Fibroblast of villous mesenchyme (primary cell): Measurements from ENCODE around the gene IPO4. TPM values are rescaled to one million over a fixed set of nuclear protein-coding genes. Genes with fewer than 3 reads are reported as not detected.
"Not testable (repeated sequence)": the region's sequence is repeated elsewhere in the genome, so short reads cannot be mapped to it uniquely, and the experiment has no call there.

ENCODE experiments used
- DNase-seq: peaks from one replicate; pipeline ENCODE4 v3.0.0-alpha.2; 2010; ENCODE audit warnings: low read depth
- H3K4me3 ChIP-seq: 2 replicates; pipeline ENCODE4 v1.5.1; 2011; ENCODE audit warnings: low read depth, mild to moderate bottlenecking, low read length
- total RNA-seq: library from RNA; depleted of rRNA; stranded (reverse); fragments of >200 nt; gene quantifications from 2 replicates; pipeline ENCODE4 v1.2.3, GENCODE V29; 2012
- TF ChIP-seq, protein P1 (sequence below): IDR thresholded peaks from 2 replicates; pipeline ENCODE4 v1.5.1; 2012; ENCODE audit warnings: low read depth, mild to moderate bottlenecking, low read length; ENCODE audit not compliant: insufficient read depth

Gene IPO4
- total RNA-seq, 1 donor: 41.9 TPM

DNA sequence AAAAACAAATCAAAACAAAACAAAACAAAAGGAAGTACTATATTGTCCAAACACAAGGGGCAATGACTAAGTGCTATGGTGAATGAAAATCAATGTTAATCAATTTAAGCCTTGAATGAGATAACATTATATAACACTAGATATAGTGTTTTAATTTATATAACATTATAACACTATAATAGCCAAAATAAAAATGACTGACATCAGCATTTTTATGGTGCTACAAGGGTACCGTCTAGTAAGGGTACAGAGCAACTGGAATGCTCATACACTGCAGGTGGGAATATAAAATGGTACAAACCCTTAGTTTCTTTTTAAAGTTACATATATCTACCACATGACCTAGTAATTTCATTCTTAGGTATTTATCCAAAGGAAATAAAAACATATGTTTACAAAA lies 37.9 kb upstream of the IPO4 start:
- TF ChIP-seq, protein P1, sequence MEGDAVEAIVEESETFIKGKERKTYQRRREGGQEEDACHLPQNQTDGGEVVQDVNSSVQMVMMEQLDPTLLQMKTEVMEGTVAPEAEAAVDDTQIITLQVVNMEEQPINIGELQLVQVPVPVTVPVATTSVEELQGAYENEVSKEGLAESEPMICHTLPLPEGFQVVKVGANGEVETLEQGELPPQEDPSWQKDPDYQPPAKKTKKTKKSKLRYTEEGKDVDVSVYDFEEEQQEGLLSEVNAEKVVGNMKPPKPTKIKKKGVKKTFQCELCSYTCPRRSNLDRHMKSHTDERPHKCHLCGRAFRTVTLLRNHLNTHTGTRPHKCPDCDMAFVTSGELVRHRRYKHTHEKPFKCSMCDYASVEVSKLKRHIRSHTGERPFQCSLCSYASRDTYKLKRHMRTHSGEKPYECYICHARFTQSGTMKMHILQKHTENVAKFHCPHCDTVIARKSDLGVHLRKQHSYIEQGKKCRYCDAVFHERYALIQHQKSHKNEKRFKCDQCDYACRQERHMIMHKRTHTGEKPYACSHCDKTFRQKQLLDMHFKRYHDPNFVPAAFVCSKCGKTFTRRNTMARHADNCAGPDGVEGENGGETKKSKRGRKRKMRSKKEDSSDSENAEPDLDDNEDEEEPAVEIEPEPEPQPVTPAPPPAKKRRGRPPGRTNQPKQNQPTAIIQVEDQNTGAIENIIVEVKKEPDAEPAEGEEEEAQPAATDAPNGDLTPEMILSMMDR: no peak
- no peak overlapping the region for H3K4me3 ChIP-seq
- no peak for DNase-seq

DNA sequence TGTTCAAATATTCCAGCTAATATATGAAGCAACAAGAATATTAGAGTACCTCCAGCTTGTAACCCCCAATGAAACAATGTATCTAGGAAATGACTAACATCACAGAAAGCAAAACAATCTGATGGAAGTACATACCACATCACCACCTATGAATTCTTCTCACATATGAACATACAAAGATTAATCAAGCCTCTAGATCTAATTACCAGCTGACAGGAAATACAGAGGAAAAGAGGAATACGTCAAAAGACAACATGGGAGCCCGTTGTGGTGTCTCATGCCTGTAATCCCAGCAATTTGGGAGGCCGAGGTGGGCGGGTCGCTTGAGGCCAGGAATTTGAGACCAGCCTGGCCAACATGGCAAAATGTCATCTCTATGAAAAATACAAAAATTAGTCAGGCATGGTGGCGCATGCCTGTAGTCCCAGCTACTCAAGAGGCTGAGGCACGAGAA lies 36.0 kb upstream of the IPO4 start:
- peak; percentile 70 for DNase-seq
- TF ChIP-seq, protein P1: no peak
- H3K4me3 ChIP-seq: no peak overlapping the region

DNA sequence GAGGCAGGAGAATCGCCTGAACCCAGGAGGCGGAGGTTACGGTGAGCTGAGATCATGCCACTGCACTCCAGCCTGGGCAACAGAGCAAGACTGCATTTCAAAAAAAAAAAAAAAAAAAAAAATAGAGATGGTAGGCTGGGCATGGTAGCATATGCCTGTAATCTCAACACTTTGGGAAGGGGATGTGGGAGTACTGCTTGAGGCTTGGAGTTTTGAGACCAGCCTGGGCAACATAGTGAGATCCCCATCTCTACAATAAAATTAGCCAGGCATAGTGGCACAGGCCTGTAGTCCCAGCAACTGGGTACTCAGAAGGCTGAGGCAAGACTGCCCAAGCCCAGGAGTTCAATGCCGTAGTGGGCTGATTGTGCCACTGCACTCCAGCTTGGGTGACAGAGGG lies 34.4 kb upstream of the IPO4 start:
- not testable (repeated sequence) for H3K4me3 ChIP-seq, DNase-seq

DNA sequence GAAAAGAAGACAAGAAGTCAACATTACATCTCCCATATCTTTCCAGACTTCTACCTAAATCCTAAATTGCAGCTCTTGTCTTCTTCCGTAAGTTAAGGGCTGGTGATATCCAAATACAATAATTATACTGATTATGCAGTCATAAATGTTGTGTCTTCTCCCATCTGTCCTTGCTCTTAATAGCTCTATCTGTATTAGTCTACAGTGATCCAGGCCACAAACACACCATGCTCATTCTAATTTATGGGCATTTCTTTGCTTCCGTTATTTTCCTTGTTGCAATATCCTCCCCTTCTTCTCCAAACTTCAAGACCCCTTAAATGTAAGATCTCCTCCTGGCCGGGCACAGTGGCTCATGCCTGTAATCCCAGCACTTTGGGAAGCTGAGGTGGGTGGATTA lies 30.9 kb upstream of the IPO4 start:
- no peak for DNase-seq
- TF ChIP-seq, protein P1: no peak

DNA sequence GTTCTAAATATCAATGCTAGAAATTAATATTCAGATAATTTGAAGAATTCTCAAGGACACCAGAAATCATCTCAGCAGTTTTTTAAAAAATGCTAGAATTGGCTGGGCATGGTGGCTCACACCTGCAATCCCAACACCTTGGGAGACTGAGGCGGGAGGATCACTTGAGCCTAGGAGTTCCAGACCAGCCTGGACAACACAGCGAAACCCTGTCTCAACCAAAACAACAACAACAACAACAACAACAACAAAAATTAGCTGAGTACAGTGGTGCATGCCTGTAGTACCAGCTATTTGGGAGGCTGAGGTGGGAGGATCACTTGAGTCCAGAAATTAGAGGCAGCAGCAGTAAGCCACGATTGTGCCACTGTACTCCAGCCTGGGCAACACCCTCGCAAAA lies 30.5 kb upstream of the IPO4 start:
- TF ChIP-seq, protein P1: no peak
- no peak for DNase-seq
- H3K4me3 ChIP-seq: no peak overlapping the region

More for the DNA sequence above, 30.9 kb upstream of the IPO4 start:
- H3K4me3 ChIP-seq: no peak overlapping the region

DNA sequence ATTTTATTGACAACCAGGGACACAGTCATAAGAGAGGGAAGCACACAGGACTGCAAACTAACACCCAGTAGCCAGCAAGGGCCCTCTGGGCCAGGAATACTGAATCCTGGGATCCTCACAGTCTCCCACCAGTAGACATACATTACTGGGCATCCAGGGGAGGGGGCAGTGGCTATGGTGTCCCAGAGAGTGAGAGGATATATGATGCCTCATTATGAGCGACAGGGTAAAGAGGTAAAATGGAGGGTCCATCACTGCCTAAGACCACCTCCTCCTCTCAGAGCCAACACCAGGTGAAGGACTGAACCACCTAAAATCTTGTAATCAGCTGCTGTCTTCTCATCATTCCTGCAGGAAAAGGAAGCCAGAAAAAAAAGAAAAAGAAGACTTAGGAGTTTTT lies 28.3 kb upstream of the IPO4 start:
- not testable (repeated sequence) for H3K4me3 ChIP-seq, DNase-seq

DNA sequence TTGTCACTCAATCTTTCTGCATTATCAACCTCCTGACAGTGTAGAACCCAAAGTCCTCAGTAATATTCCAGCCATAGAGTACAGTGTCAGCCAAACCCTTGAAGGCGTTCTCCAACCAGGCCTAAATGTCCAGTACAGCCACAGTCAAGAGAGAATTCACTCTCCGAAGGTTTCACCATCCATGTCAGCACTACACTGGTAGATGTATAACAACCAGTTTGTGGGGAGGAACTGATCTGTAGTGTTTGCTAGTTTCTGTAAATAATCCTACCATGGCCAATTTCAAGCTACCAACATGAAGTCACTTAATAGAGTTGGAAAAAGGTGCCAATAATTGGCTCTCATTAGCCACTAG lies 27.7 kb upstream of the IPO4 start:
- no peak for DNase-seq
- TF ChIP-seq, protein P1: no peak
- H3K4me3 ChIP-seq: peak overlapping the region; percentile 91

DNA sequence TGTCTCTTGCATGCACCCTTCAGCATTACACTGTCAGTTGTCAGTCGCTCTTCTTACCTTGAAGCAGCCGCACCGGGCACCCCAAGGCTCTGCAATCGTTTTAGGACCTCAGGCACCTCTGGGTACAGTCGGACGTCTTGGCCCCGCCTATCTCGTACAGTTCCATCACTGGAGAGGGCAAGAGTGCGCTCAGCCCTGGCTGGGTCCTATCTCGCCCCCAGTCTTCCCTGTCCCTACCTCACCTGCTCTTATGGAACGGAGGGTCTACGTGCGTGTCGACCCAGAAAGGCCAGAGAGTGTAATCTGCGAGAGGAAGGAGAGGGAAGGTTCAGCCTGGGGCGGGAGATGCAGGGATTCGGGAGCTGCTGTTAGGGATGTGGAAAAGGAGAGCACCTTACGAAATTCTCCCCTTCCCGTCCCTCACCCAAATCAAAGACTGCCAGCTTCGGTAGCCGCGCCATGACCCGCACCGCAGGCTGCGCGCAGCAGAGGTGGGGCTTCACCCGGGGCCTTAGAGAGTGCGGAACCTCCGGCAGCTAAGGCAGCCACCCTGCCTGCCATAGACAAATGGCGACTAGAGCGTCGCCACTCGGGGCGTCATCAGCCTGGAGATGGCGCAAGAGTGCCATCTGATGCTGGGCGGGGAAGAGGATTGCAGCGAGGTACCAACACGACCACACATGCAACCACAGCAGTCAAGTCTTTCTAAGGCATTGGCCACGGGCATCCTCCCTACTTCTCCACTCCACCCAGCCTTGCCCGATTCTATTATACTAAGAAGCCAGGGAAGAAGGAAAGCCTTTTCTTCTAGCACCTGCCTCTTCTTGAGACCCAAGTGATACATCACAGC lies 27.1 kb upstream of the IPO4 start, which contains the start of gene MDP1:
Gene MDP1 (minus strand): TSS at position 572 of the 850 bp plus-strand sequence. CDS start 111 bp downstream, at position 461.
- peak within 1 kb of the TSS; percentile 91 for H3K4me3 ChIP-seq
- TF ChIP-seq, protein P1: peak; percentile 43
- DNase-seq: peak; percentile 87
